Measurements from ENCODE around the gene TIPARP.
"Not testable (repeated sequence)": the region's sequence is repeated elsewhere in the genome, so short reads cannot be mapped to it uniquely, and the experiment has no call there.

Gene TIPARP

GRCh38 chr3:156732715-156733421 is 58.5 kb downstream of the TIPARP start:
- intact Hi-C loops (cut with DNase I): no loop called here
- DNase-seq: no peak

- intact Hi-C loops (cut with DNase I); DNase-seq: not testable (repeated sequence)
Observed at GRCh38 chr3:156734661-156735060, 60.3 kb downstream of the TIPARP start.

GRCh38 chr3:156735471-156735870 is 61.1 kb downstream of the TIPARP start:
- intact Hi-C loops (cut with DNase I): no loop called here
- no peak for DNase-seq

- intact Hi-C loops (cut with DNase I): not testable (repeated sequence)
Observed at GRCh38 chr3:156737049-156737448, 62.7 kb downstream of the TIPARP start.

GRCh38 chr3:156738251-156738650 is 63.9 kb downstream of the TIPARP start:
- intact Hi-C loops (cut with DNase I): no loop called here
- no peak for DNase-seq

More at GRCh38 chr3:156737049-156737448, 62.7 kb downstream of the TIPARP start:
- not testable (repeated sequence) for DNase-seq

- intact Hi-C loops (cut with DNase I): no loop called here
- DNase-seq: peak in 1 of 10 donors; percentile 61
Observed at GRCh38 chr3:156739976-156740375, 65.6 kb downstream of the TIPARP start.

GRCh38 chr3:156740581-156740980 is 66.2 kb downstream of the TIPARP start:
- intact Hi-C loops (cut with DNase I): not testable (repeated sequence)

GRCh38 chr3:156741935-156742334 is 67.5 kb downstream of the TIPARP start:
- intact Hi-C loops (cut with DNase I): no loop called here
- DNase-seq: no peak

More at GRCh38 chr3:156740581-156740980, 66.2 kb downstream of the TIPARP start:
- not testable (repeated sequence) for DNase-seq

- no peak for DNase-seq
- intact Hi-C loops (cut with DNase I): no loop called here
Observed at GRCh38 chr3:156742401-156742800, 68.0 kb downstream of the TIPARP start.

GRCh38 chr3:156743859-156744258 is 69.5 kb downstream of the TIPARP start:
- DNase-seq: no peak
- intact Hi-C loops (cut with DNase I): no loop called here

- no peak for DNase-seq
- intact Hi-C loops (cut with DNase I): no loop called here
Observed at GRCh38 chr3:156744631-156745030, 70.2 kb downstream of the TIPARP start.

GRCh38 chr3:156745766-156746165 is 71.4 kb downstream of the TIPARP start:
- no peak for DNase-seq
- intact Hi-C loops (cut with DNase I): no loop called here

- no peak for DNase-seq
Observed at GRCh38 chr3:156747046-156747445, 72.7 kb downstream of the TIPARP start.

GRCh38 chr3:156749244-156749643 is 74.9 kb downstream of the TIPARP start:
- intact Hi-C loops (cut with DNase I): no loop called here
- peak in 2 of 10 donors; percentile 35 to 39 for DNase-seq

More at GRCh38 chr3:156747046-156747445, 72.7 kb downstream of the TIPARP start:
- intact Hi-C loops (cut with DNase I): no loop called here

- intact Hi-C loops (cut with DNase I): no loop called here
- no peak for DNase-seq
Observed at GRCh38 chr3:156750191-156750873, 75.9 kb downstream of the TIPARP start.

GRCh38 chr3:156750874-156751245 is 76.5 kb downstream of the TIPARP start:
- no peak for DNase-seq
- intact Hi-C loops (cut with DNase I): no loop called here

GRCh38 chr3:156751461-156752025 is 77.2 kb downstream of the TIPARP start:
- DNase-seq: peak in 1 of 10 donors; percentile 16
- intact Hi-C loops (cut with DNase I): no loop called here
